H1 (cell line): Measurements from ENCODE around the gene RBBP8. TPM values are rescaled to one million over a fixed set of nuclear protein-coding genes. Genes with fewer than 3 reads are reported as not detected.

Experiments
- CTCF ChIA-PET: fragments of 300-600 bp; sonication (Branson Sonifier 250); formaldehyde crosslinking; loops from one replicate; lab custom pipeline; 2021; ENCODE audit not compliant: partially characterized antibody; lab: Charles Lee
- POLR2A ChIA-PET: fragments of 300-600 bp; sonication (Branson Sonifier 250); formaldehyde crosslinking; loops from one replicate; lab custom pipeline; 2021; ENCODE audit warnings: inconsistent platforms; ENCODE audit not compliant: partially characterized antibody; lab: Charles Lee
- DNase-seq, 2 experiments: peaks; one replicate each; pipeline versions ENCODE4 v3.0.0 to v3.0.0-alpha.2; 2010 to 2022; ENCODE audit warnings: low spot score in 2 of 2, low read depth in 1 of 2, mixed read lengths in 1 of 2
- FAIRE-seq: peaks from 2 replicates; lab custom pipeline; 2011; peaks lifted over from hg19 to GRCh38; lab: Jason Lieb, UNC
- H2AFZ ChIP-seq: 2 replicates; pipeline ENCODE4 v1.8.1; 2012; ENCODE audit warnings: low read length, inconsistent platforms
- H2AK5ac ChIP-seq: 2 replicates; pipeline ENCODE4 v1.6.1; 2013; ENCODE audit warnings: low read depth, low read length
- H2BK120ac ChIP-seq: replicated peaks from 2 replicates; pipeline ENCODE3; 2013; ENCODE audit warnings: low read depth, low read length, inconsistent platforms
- H2BK12ac ChIP-seq: 2 replicates; pipeline ENCODE4 v1.6.1; 2013; ENCODE audit warnings: low read depth, low read length
- H2BK15ac ChIP-seq: 2 replicates; pipeline ENCODE4 v1.6.1; 2013; ENCODE audit warnings: low read length
- H2BK20ac ChIP-seq: 2 replicates; pipeline ENCODE4 v1.6.1; 2013; ENCODE audit warnings: low read length
- H2BK5ac ChIP-seq: 2 replicates; pipeline ENCODE4 v1.6.1; 2013; ENCODE audit warnings: low read depth, low read length
- H3K14ac ChIP-seq: 2 replicates; pipeline ENCODE4 v1.6.1; 2013; ENCODE audit warnings: inconsistent platforms; ENCODE audit not compliant: insufficient read length
- H3K18ac ChIP-seq: 2 replicates; pipeline ENCODE4 v1.6.1; 2013; ENCODE audit warnings: low read length; ENCODE audit errors: extremely low read depth
- H3K23ac ChIP-seq: 2 replicates; pipeline ENCODE4 v1.6.1; 2013; ENCODE audit warnings: inconsistent platforms; ENCODE audit not compliant: insufficient read length
- H3K23me2 ChIP-seq: 2 replicates; pipeline ENCODE4 v1.6.1; 2013; ENCODE audit warnings: low read depth, low read length
- H3K27ac ChIP-seq: 2 replicates; pipeline ENCODE4 v1.6.1; 2011; ENCODE audit warnings: low read depth, low read length, inconsistent platforms
- H3K27me3 ChIP-seq, 4 experiments: replicated peaks in 1 of 4; 1 replicate in 1 of 4; 2 replicates in 3 of 4; pipeline versions ENCODE4 v1.6.1 to v1.8.1; 2011 to 2013; ENCODE audit warnings: low read length in 3 of 4, mild to moderate bottlenecking in 3 of 4, inconsistent platforms in 2 of 4, mixed read lengths in 2 of 4, moderate library complexity in 1 of 4; ENCODE audit not compliant: control insufficient read depth in 3 of 4, insufficient read depth in 3 of 4; ENCODE audit errors: extremely low read depth in 1 of 4
- H3K36me3 ChIP-seq, 4 experiments: 2 replicates each; pipeline versions ENCODE4 v1.6.1 to v1.8.1; 2011 to 2013; ENCODE audit warnings: mild to moderate bottlenecking in 4 of 4, low read length in 3 of 4, moderate library complexity in 2 of 4, control low read depth in 1 of 4, inconsistent platforms in 1 of 4; ENCODE audit not compliant: insufficient read depth in 4 of 4, control insufficient read depth in 2 of 4
- H3K4ac ChIP-seq: replicated peaks from 2 replicates; pipeline ENCODE3; 2013; ENCODE audit warnings: low read length, low read depth, mixed read lengths, inconsistent platforms; ENCODE audit not compliant: insufficient read length
- H3K4me1 ChIP-seq, 4 experiments: replicated peaks in 1 of 4; 1 replicate in 1 of 4; 2 replicates in 3 of 4; pipeline versions ENCODE4 v1.6.1 to v1.8.1; 2011 to 2013; ENCODE audit warnings: low read length in 3 of 4, inconsistent platforms in 2 of 4, mixed read lengths in 1 of 4; ENCODE audit not compliant: insufficient read depth in 4 of 4, control insufficient read depth in 3 of 4
- H3K4me2 ChIP-seq, 2 experiments: 2 replicates each; pipeline versions ENCODE4 v1.6.1 to v1.8.1; 2011 to 2013; ENCODE audit warnings: low read depth in 2 of 2, low read length in 2 of 2, control low read depth in 1 of 2, inconsistent platforms in 1 of 2, mild to moderate bottlenecking in 1 of 2; ENCODE audit not compliant: insufficient read depth in 1 of 2
- H3K4me3 ChIP-seq, 4 experiments: fragments of 200-600, 300-600 bp in 1 of 4; sonication (generic), shearing (Covaris generic), sonication (Bioruptor Twin) in 1 of 4; 2 replicates each; pipeline versions ENCODE4 v1.5.1 to v1.8.1; 2011 to 2016; ENCODE audit warnings: low read length in 4 of 4, low read depth in 3 of 4, control low read depth in 2 of 4, inconsistent platforms in 2 of 4, mild to moderate bottlenecking in 2 of 4, mixed read lengths in 1 of 4, moderate library complexity in 1 of 4; ENCODE audit not compliant: insufficient read depth in 2 of 4; ENCODE audit errors: extremely low read depth in 1 of 4
- H3K56ac ChIP-seq: replicated peaks from 2 replicates; pipeline ENCODE3; 2013; ENCODE audit warnings: low read depth, mild to moderate bottlenecking, mixed read lengths, low read length, inconsistent platforms; ENCODE audit not compliant: insufficient read length
- H3K79me1 ChIP-seq: 2 replicates; pipeline ENCODE4 v1.6.1; 2013; ENCODE audit warnings: low read depth, low read length, control low read depth
- H3K79me2 ChIP-seq, 2 experiments: 2 replicates each; pipeline versions ENCODE4 v1.6.1 to v1.8.1; 2012 to 2013; ENCODE audit warnings: low read length in 2 of 2, mild to moderate bottlenecking in 2 of 2, inconsistent platforms in 1 of 2; ENCODE audit not compliant: insufficient read depth in 2 of 2, control insufficient read depth in 1 of 2
- H3K9ac ChIP-seq, 4 experiments: replicated peaks in 1 of 4; 1 replicate in 1 of 4; 2 replicates in 3 of 4; pipeline versions ENCODE4 v1.6.1 to v1.8.1; 2011 to 2013; ENCODE audit warnings: low read depth in 3 of 4, low read length in 3 of 4, control low read depth in 2 of 4, mild to moderate bottlenecking in 2 of 4, moderate library complexity in 2 of 4, inconsistent platforms in 1 of 4; ENCODE audit errors: extremely low read depth in 1 of 4
- H3K9me3 ChIP-seq, 2 experiments: 2 replicates each; pipeline versions ENCODE4 v1.6.1 to v1.8.1; 2012 to 2013; ENCODE audit warnings: mild to moderate bottlenecking in 2 of 2, moderate library complexity in 2 of 2, control low read depth in 1 of 2, inconsistent platforms in 1 of 2, low read depth in 1 of 2, low read length in 1 of 2, mixed read lengths in 1 of 2; ENCODE audit not compliant: insufficient read depth in 2 of 2
- H4K20me1 ChIP-seq, 2 experiments: replicated peaks in 1 of 2; 2 replicates each; pipeline versions ENCODE3 to v1.8.1; 2011 to 2013; ENCODE audit warnings: inconsistent platforms in 2 of 2, low read length in 2 of 2, mild to moderate bottlenecking in 1 of 2; ENCODE audit not compliant: insufficient read depth in 2 of 2, control insufficient read depth in 1 of 2
- H4K5ac ChIP-seq: 2 replicates; pipeline ENCODE4 v1.6.1; 2013; ENCODE audit warnings: low read length, low read depth, mixed read lengths, inconsistent platforms; ENCODE audit not compliant: insufficient read length
- H4K8ac ChIP-seq: 2 replicates; pipeline ENCODE4 v1.8.0; 2013; ENCODE audit warnings: mild to moderate bottlenecking, moderate library complexity, low read length, inconsistent platforms; ENCODE audit not compliant: insufficient read depth; ENCODE audit errors: extremely low read depth
- H4K91ac ChIP-seq: replicated peaks from 2 replicates; pipeline ENCODE3; 2013; ENCODE audit warnings: low read length, mixed read lengths, inconsistent platforms; ENCODE audit not compliant: insufficient read length
- ATF2 ChIP-seq: IDR thresholded peaks from 2 replicates; pipeline ENCODE4 v1.6.1; 2012; ENCODE audit warnings: low read length, inconsistent platforms
- ATF3 ChIP-seq: IDR thresholded peaks from 2 replicates; pipeline ENCODE4 v1.6.1; 2011; ENCODE audit warnings: low read depth, mild to moderate bottlenecking, low read length; ENCODE audit not compliant: insufficient read depth
- BRCA1 ChIP-seq: IDR thresholded peaks from 2 replicates; pipeline ENCODE4 v1.6.1; 2012; ENCODE audit warnings: low read depth, low read length, improper control_type of control experiment
- EGR1 ChIP-seq: IDR thresholded peaks from 2 replicates; pipeline ENCODE4 v1.6.1; 2011; ENCODE audit warnings: low read depth, low read length, borderline replicate concordance
- GABPA ChIP-seq: IDR thresholded peaks from 2 replicates; pipeline ENCODE4 v1.6.1; 2011; ENCODE audit warnings: mild to moderate bottlenecking, low read length, moderate library complexity, borderline replicate concordance; ENCODE audit not compliant: insufficient read depth
- JUND ChIP-seq: IDR thresholded peaks from 2 replicates; pipeline ENCODE4 v1.6.1; 2011; ENCODE audit warnings: mild to moderate bottlenecking, improper control_type of control experiment, low read length
- POLR2A ChIP-seq, 2 experiments: IDR thresholded peaks; 1 replicate in 1 of 2; 2 replicates in 1 of 2; pipeline ENCODE4 v1.6.1; 2011; ENCODE audit warnings: low read depth in 2 of 2, low read length in 2 of 2, mild to moderate bottlenecking in 2 of 2; ENCODE audit errors: control extremely low read depth in 1 of 2
- RAD21 ChIP-seq, 2 experiments: IDR thresholded peaks in 1 of 2; conservative IDR thresholded peaks in 1 of 2; 2 replicates each; pipeline ENCODE4 v1.6.1; 2011; ENCODE audit warnings: low read depth in 2 of 2, low read length in 2 of 2, improper control_type of control experiment in 1 of 2, inconsistent platforms in 1 of 2, mild to moderate bottlenecking in 1 of 2, moderate library complexity in 1 of 2
- SAP30 ChIP-seq: fragments of 300-600 bp; sonication (generic); IDR thresholded peaks from 2 replicates; pipeline ENCODE4 v1.7.1; 2012; ENCODE audit warnings: low read length, moderate library complexity, mild to moderate bottlenecking, inconsistent platforms; ENCODE audit not compliant: insufficient read depth, insufficient replicate concordance
- USF2 ChIP-seq: IDR thresholded peaks from 2 replicates; pipeline ENCODE4 v1.6.1; 2011; ENCODE audit warnings: low read length, improper control_type of control experiment
- polyA plus RNA-seq, 7 experiments: library from polyadenylated mRNA; depleted of rRNA in 3 of 7; stranded (reverse) in 5 of 7; unstranded in 2 of 7; fragments of >200 nt in 5 of 7; fragments of 200-250 nt in 2 of 7; gene quantifications; 1 replicate in 5 of 7; 2 replicates in 1 of 7; 4 replicates in 1 of 7; pipeline versions ENCODE4 v1.2.1 to v1.2.3, GENCODE V29; 2011 to 2013; ENCODE audit warnings: missing spikeins in 2 of 7, mixed read lengths in 2 of 7
- total RNA-seq: library from RNA; stranded (reverse); fragmentation: NEBNext Ultra II Directional; extraction: Animal tissue kit (Norgen Biotek cat#: 25700); gene quantifications from 2 replicates; pipeline ENCODE4 v1.2.1, GENCODE V29; 2021

Gene RBBP8
- total and polyA plus RNA-seq, 2 of the 8 experiments (the other 6 are each of a cell fraction or from before 2014, with no cell fraction given) = 16.1 to 65.8 TPM

- H4K8ac ChIP-seq = no peak overlapping the region
- TF ChIP-seq POLR2A (IDR thresholded peaks at IDR 0.05; ENCODE audit: control extremely low read depth in 1 of 2, low read depth in 2 of 2, low read length in 2 of 2) (no peak), ATF2 (no peak), RAD21 (IDR thresholded peaks at IDR 0.05 in 1 of 2, conservative IDR thresholded peaks at IDR 0.05 in 1 of 2; ENCODE audit: low read depth in 2 of 2, low read length in 2 of 2) (no peak), BRCA1 (no peak), GABPA (no peak), JUND (no peak), EGR1 (no peak), SAP30 (no peak), USF2 (no peak), ATF3 (no peak)
- no peak for DNase-seq
- FAIRE-seq = no peak
- peaks cover 8 to 13% of the 10 kb centered on the region in 2 experiments; a peak in 3 of 4 replicates for H3K9me3 ChIP-seq
- no peak overlapping the region for H2BK12ac ChIP-seq
- H3K4me3 ChIP-seq = no peak overlapping the region
- ChIA-PET POLR2A (no interaction called here), CTCF (no interaction called here)
- no peak overlapping the region for H2BK120ac ChIP-seq
- no peak overlapping the region for H3K23ac ChIP-seq
- no peaks in the 10 kb centered on the region for H3K79me2 ChIP-seq
- no peaks in the 10 kb centered on the region for H3K4me1 ChIP-seq
- H3K9ac ChIP-seq = no peak overlapping the region
- no peak overlapping the region for H3K27ac ChIP-seq
- H3K36me3 ChIP-seq = no peaks in the 10 kb centered on the region
- H2AK5ac ChIP-seq = no peak overlapping the region
- H3K4ac ChIP-seq = no peak overlapping the region
- H3K27me3 ChIP-seq = no peaks in the 10 kb centered on the region
- no peaks in the 10 kb centered on the region for H3K79me1 ChIP-seq
- no peaks in the 10 kb centered on the region for H4K20me1 ChIP-seq
- H4K5ac ChIP-seq = no peak overlapping the region
- H3K18ac ChIP-seq = no peak overlapping the region
- H2BK5ac ChIP-seq = no peak overlapping the region
- H3K4me2 ChIP-seq = no peak overlapping the region
- H2AFZ ChIP-seq = no peak overlapping the region
- H3K14ac ChIP-seq = no peak overlapping the region
- no peaks in the 10 kb centered on the region for H3K23me2 ChIP-seq
- H3K56ac ChIP-seq = no peak overlapping the region
- H4K91ac ChIP-seq = no peak overlapping the region
- H2BK20ac ChIP-seq = no peak overlapping the region
- no peak overlapping the region for H2BK15ac ChIP-seq
Measured at GRCh38 chr18:22902093-22902492, 31.0 kb upstream of the RBBP8 start.
